DOHH2 (cell line): ENCODE results near the gene LRFN4.

Experiments
- H3F3A ChIP-seq: fragments of 200-600 bp; sonication (generic), shearing (Covaris generic); 2 replicates; pipeline ENCODE4 v1.6.0; 2016; ENCODE audit warnings: antibody characterized with exemption, mild to moderate bottlenecking; ENCODE audit not compliant: control insufficient read depth, insufficient read depth
- H3K27ac ChIP-seq: fragments of 200-600 bp; sonication (generic); 2 replicates; pipeline ENCODE4 v1.5.1; 2014; ENCODE audit warnings: low read depth, mild to moderate bottlenecking, low read length, moderate library complexity
- H3K27me3 ChIP-seq: fragments of 200-600 bp; sonication (generic); 2 replicates; pipeline ENCODE4 v1.6.1; 2014; ENCODE audit warnings: mild to moderate bottlenecking, low read length, mixed read lengths; ENCODE audit not compliant: control insufficient read depth
- H3K36me3 ChIP-seq: fragments of 200-600 bp; sonication (generic); 2 replicates; pipeline ENCODE4 v1.6.1; 2014; ENCODE audit warnings: mild to moderate bottlenecking, low read length, moderate library complexity, mixed read lengths; ENCODE audit not compliant: control insufficient read depth
- H3K4me1 ChIP-seq: fragments of 200-600 bp; sonication (generic); 2 replicates; pipeline ENCODE4 v1.6.1; 2014; ENCODE audit warnings: mild to moderate bottlenecking, low read length, mixed read lengths; ENCODE audit not compliant: control insufficient read depth
- H3K4me2 ChIP-seq: fragments of 200-600 bp; sonication (generic); 2 replicates; pipeline ENCODE4 v1.6.0; 2014; ENCODE audit warnings: mild to moderate bottlenecking, low read length, moderate library complexity
- H3K4me3 ChIP-seq: fragments of 200-600 bp; sonication (generic); 2 replicates; pipeline ENCODE4 v1.5.1; 2014; ENCODE audit warnings: mild to moderate bottlenecking, low read length, mixed read lengths
- H3K79me2 ChIP-seq: fragments of 200-600 bp; sonication (generic); 2 replicates; pipeline ENCODE4 v1.6.1; 2014; ENCODE audit warnings: mild to moderate bottlenecking, low read length, mixed read lengths; ENCODE audit not compliant: control insufficient read depth
- H3K9me2 ChIP-seq: fragments of 200-600 bp; sonication (generic); replicated peaks from 2 replicates; pipeline ENCODE4 v1.6.1; 2014; ENCODE audit warnings: mild to moderate bottlenecking, low read length, mixed read lengths; ENCODE audit not compliant: control insufficient read depth
- H3K9me3 ChIP-seq: fragments of 200-600 bp; sonication (generic); 2 replicates; pipeline ENCODE4 v1.6.1; 2014; ENCODE audit warnings: antibody characterized with exemption, low read length, mixed read lengths; ENCODE audit not compliant: control insufficient read depth, insufficient read depth
- H4K20me1 ChIP-seq: fragments of 200-600 bp; sonication (generic); 2 replicates; pipeline ENCODE4 v1.6.0; 2014; ENCODE audit warnings: low read depth, mild to moderate bottlenecking, antibody characterized with exemption, low read length, moderate library complexity; ENCODE audit not compliant: control insufficient read depth, insufficient read depth
- EZH2phosphoT487 ChIP-seq: fragments of 200-600 bp; sonication (generic); IDR thresholded peaks from 2 replicates; pipeline ENCODE4 v1.6.1; 2017; ENCODE audit warnings: borderline replicate concordance, mild to moderate bottlenecking, antibody characterized with exemption, low read length, moderate library complexity, mixed read lengths
- TF ChIP-seq, protein P1 (sequence below): fragments of 200-600 bp; sonication (generic); IDR thresholded peaks from one replicate; pipeline ENCODE4 v1.5.1; 2014; ENCODE audit warnings: antibody characterized with exemption, mild to moderate bottlenecking, low read depth, low read length; ENCODE audit not compliant: poor library complexity, severe bottlenecking

The LRFN4 gene

DNA sequence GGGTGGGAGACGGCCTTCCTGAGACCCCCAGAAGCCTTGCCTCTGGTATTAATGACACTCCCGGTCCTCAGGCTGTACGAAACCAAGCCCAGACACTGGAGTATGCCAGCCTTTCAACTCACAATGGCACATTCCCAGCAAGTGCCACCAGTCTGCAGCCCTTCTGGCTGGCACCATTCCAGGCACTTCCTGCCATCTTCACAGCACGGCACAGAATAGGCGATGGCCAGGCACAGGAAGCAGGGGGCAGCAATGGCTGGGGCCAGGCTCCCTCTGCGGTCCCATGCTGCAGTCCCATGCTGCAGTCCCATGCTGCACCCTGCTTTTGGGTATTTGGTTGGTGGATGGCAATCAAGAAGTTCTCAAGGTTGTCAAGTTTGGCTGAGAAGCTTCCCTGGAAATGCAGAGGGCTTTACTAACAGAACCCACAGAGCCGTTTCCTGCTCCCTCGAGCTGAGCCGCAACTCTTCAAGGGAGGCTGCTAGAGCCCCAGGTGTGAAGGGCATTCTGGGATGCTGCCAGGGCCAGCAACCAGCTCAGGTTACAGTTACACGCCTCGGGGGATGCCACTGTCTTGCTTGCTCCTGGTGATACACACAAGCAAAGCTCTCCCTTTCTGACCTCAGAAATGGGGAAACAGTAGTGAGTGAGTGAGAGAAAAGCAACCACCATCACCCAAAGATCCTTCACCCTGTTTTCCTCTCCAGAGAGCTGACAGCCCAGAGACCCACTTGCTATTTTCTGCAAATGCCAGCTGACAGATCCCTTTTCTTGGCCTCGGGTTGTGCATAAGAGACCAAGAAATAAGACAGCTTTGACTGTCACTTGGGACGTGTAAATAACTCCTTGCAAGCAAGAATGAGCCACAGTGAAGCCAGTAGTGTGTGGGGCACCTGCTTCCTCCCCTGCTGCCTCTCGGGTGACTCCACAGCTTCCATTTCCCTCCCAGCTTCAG lies 23.9 kb downstream of the LRFN4 start:
- H3K4me1 ChIP-seq, result no peaks in the 10 kb centered on the region
- no peaks in the 10 kb centered on the region for H3K9me2 ChIP-seq
- no peak overlapping the region for H3K27ac ChIP-seq
- TF ChIP-seq EZH2phosphoT487, result no peak
- TF ChIP-seq, protein P1, sequence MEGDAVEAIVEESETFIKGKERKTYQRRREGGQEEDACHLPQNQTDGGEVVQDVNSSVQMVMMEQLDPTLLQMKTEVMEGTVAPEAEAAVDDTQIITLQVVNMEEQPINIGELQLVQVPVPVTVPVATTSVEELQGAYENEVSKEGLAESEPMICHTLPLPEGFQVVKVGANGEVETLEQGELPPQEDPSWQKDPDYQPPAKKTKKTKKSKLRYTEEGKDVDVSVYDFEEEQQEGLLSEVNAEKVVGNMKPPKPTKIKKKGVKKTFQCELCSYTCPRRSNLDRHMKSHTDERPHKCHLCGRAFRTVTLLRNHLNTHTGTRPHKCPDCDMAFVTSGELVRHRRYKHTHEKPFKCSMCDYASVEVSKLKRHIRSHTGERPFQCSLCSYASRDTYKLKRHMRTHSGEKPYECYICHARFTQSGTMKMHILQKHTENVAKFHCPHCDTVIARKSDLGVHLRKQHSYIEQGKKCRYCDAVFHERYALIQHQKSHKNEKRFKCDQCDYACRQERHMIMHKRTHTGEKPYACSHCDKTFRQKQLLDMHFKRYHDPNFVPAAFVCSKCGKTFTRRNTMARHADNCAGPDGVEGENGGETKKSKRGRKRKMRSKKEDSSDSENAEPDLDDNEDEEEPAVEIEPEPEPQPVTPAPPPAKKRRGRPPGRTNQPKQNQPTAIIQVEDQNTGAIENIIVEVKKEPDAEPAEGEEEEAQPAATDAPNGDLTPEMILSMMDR, result no peak
- no peaks in the 10 kb centered on the region for H3F3A ChIP-seq
- H4K20me1 ChIP-seq, result no peaks in the 10 kb centered on the region
- H3K4me2 ChIP-seq, result no peak overlapping the region
- H3K27me3 ChIP-seq, result peaks cover 22% of the 10 kb centered on the region
- no peaks in the 10 kb centered on the region for H3K79me2 ChIP-seq
- H3K4me3 ChIP-seq, result no peak overlapping the region
- H3K36me3 ChIP-seq, result no peaks in the 10 kb centered on the region
- no peaks in the 10 kb centered on the region for H3K9me3 ChIP-seq

DNA sequence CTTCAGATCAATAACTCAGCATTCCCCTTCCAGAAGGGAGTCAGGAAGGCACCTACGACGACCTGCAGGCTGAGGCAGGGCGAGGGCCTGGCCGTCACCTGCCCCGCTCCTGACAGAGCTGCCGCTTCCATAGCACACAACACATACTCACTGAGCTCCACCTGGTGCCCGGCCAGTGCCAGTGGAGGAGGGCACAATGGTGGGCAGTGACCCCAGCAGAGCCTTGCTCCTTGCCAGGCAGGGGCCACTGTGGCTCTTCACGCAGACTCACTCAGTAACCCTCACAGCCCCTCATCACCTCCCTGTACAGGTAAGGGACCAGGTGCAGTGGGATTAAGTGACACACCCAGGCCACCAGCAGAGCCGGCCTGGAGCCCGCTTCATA lies 24.6 kb downstream of the LRFN4 start:
- H3K9me2 ChIP-seq, result no peaks in the 10 kb centered on the region
- no peaks in the 10 kb centered on the region for H3K36me3 ChIP-seq
- no peaks in the 10 kb centered on the region for H3K79me2 ChIP-seq
- H3K4me3 ChIP-seq, result no peak overlapping the region
- H3F3A ChIP-seq, result no peaks in the 10 kb centered on the region
- peaks cover 15% of the 10 kb centered on the region for H3K27me3 ChIP-seq
- no peak overlapping the region for H3K27ac ChIP-seq
- no peaks in the 10 kb centered on the region for H4K20me1 ChIP-seq
- no peaks in the 10 kb centered on the region for H3K9me3 ChIP-seq
- no peak overlapping the region for H3K4me2 ChIP-seq
- no peaks in the 10 kb centered on the region for H3K4me1 ChIP-seq
- TF ChIP-seq, protein P1, result no peak
- TF ChIP-seq EZH2phosphoT487, result no peak

DNA sequence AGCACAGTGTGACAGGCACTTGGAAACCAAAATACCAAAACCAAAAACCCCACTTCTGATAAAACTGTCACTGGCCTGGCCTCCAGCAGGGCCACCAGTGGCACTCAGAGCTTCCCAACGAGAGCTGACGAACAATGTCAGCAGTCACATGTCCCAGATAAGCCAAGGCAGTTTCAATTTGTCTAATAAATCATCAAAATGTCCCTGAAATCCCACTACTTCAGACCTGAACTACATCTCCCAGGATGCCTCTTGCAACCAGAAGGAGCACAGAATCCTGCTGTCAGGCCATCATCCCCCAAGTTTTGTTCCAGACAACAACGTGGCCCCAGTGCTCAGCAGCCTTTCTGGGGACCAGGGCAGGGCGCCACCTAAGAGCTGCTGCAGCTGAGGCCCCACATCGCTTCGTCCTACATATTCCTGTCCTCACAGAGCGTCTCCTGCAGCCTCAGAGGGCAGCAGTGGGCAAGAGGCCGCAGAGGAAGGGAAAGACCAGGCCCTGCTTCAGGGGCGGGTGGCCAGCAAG lies 25.1 kb downstream of the LRFN4 start:
- Histone ChIP-seq H3K9me2 (no peaks in the 10 kb centered on the region), H3K27me3 (peaks cover 13% of the 10 kb centered on the region), H3K27ac (no peak overlapping the region), H3K36me3 (no peaks in the 10 kb centered on the region), H3K4me3 (no peak overlapping the region), H3K9me3 (no peaks in the 10 kb centered on the region), H4K20me1 (no peaks in the 10 kb centered on the region), H3K4me1 (no peaks in the 10 kb centered on the region), H3K79me2 (no peaks in the 10 kb centered on the region), H3K4me2 (no peak overlapping the region), H3F3A (no peaks in the 10 kb centered on the region)
- TF ChIP-seq, protein P1, result no peak
- no peak for TF ChIP-seq EZH2phosphoT487
